KG1 (cell line): ENCODE data around the gene PDE6B.
"Not testable (repeated sequence)": the region's sequence is repeated elsewhere in the genome, so short reads cannot be mapped to it uniquely, and the experiment has no call there.

ENCODE experiments used
- DNase-seq: peaks from one replicate; lab custom pipeline; 2025; lab: John Stamatoyannopoulos, UW

PDE6B gene

DNA sequence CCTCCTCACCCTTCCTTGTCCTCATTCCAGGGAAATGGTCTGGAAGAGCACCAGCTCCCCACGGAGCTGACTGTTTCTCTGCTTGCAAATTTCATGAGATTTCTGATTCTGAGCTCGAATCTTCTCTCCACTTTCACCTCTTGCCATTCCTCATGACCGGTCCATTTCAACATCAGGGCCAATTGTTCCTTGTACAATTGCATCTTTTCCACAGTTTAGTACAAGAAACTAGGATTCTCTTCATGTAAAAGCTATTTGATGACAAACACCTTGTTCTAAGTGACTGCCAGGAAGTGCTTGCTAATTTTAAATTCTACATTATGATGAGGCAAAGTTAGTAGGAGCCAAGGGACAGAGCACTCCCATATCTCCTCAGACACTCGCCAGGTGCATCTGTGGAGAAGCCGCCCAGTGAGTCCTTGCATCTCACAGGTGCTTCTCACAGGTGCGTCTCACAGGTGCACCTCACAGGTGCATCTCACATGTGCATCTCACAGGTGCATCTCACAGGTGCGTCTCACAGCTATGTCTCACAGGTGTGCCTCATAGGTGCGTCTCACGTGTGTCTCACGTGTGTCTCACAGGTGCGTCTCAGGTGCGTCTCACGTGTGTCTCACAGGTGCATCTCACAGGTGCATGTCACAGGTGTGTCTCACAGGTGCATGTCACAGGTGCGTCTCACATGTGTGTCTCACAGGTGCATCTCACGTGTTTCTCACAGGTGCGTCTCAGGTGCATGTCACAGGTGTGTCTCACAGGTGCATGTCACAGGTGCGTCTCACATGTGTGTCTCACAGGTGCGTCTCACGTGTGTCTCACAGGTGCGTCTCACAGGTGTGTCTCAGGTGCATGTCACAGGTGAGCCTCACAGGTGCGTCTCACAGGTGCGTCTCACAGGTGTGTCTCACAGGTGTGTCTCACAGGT is 3.0 kb upstream of the PDE6B start:
- DNase-seq = no peak

DNA sequence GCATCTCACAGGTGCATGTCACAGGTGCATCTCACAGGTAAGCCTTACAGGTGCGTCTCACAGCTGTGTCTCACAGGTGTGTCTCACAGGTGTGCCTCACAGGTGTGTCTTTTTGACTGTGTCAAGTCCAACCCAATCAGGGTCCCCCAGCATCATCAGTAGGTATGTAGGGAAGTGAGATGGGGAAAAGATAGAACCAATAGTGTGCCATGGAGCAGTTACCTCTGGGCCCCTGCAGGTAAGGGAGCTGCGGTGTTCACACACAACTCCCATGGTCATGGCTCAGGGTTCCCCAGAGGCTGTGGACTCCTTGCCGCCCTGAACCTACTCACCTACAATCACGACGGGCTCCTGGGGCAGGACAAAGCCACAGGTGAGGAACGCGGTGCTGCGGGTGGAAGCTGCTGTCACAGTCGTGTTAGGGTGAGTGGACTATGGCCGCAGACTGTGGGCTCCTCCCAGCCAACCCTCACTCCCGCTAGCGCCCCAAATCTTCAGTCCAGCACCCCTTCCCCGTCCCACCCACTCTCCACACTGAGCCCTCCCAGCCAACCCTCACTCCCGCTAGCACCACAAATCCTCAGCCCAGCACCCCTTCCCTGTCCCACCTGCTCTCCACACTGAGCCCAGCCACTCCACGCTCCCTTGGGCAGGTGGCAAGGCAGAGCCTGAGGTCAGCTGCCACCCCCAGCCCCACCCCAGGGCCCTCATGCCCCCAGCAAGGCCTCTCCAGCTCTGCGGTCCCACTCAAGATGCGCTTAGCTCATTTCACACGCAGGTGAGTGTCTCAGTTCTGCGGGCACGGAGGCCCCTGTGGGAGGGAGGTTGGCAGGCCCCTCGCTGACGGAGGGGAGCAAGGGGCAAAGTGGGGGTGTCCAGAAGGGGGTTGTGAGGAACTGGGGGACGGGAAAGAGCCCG is 2.1 kb upstream of the PDE6B start:
- no peak for DNase-seq

DNA sequence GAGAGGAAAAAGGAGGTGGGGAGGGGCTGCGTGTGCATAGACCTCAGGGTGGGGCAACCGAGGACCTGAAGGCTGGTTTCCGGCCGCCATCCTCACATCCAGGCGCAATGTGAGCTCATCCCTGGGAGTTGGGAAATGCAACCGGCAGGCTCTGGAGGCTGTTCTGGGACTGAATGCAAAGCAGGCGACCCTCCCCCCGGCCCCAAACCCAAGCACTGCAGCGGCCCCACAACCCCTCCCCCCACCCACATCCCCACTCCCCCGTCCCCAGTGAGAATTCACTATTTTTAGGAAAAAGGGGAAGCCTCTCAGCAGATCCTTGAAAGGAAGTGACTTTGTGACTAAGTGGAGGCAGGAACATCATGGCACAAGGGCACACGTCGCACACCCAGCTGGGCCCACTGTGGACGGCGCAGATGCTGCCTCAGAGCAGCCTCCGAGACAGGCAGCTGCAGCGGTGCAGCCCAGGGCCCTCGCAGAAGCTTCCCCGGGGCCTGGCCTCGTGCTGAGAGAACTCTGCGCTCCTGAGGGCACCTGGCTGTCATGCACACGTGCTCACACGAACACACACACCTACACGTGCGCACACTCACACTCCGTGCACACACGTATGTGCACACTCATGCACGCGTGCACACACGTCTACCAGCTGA is 1.3 kb upstream of the PDE6B start:
- DNase-seq = no peak

DNA sequence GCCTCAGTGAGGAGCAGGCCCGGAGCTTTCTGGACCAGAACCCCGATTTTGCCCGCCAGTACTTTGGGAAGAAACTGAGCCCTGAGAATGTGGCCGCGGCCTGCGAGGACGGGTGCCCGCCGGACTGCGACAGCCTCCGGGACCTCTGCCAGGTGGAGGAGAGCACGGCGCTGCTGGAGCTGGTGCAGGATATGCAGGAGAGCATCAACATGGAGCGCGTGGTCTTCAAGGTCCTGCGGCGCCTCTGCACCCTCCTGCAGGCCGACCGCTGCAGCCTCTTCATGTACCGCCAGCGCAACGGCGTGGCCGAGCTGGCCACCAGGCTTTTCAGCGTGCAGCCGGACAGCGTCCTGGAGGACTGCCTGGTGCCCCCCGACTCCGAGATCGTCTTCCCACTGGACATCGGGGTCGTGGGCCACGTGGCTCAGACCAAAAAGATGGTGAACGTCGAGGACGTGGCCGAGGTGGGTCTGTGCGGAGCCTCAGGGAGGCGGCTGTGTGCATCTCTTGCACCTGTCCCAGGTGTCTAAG is 323 bp downstream of the PDE6B start:
- DNase-seq = no peak

DNA sequence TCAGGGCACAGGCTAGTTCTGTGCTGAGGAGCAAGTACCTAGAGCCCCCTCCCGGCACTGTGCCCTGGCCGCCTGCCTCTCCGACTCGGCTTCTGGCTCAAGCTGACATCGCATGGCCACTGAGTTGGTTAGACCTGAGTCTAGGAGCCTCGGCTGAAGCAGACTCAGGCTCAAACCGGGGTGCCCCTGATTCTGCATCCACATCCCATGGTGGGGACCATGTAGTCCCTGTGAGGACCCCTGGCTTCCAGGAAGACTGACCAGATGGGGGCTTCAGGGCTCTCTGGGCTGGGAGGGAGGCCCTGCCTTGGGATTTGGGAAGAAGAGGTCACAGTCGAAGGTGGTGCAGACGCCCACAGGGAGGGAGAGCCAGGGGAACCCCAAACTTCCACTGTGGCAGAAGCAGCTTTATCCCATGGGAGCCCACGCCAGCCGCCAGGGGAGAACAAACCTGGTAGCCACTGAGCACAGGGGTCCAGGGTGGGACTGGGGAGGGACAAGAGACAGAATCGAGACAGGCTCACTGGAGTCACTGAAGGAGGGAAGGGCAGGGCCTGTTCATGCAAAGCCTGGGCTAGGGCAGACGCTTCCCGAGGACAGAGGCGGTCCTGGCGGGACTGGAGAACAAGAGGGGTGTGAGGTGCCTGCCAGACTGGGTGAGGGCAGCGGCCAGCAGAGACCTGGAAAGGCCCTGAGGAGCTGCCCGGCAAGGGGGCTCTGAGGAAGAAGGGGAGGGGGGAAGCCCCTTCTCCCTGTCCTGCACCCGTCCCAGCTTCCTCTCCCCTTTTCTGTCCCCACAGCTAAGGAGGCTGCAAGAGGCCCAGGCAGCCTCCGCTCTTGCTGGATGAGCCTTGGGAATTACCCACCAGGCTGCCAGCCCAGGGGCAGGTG is 1.1 kb downstream of the PDE6B start:
- DNase-seq = no peak

DNA sequence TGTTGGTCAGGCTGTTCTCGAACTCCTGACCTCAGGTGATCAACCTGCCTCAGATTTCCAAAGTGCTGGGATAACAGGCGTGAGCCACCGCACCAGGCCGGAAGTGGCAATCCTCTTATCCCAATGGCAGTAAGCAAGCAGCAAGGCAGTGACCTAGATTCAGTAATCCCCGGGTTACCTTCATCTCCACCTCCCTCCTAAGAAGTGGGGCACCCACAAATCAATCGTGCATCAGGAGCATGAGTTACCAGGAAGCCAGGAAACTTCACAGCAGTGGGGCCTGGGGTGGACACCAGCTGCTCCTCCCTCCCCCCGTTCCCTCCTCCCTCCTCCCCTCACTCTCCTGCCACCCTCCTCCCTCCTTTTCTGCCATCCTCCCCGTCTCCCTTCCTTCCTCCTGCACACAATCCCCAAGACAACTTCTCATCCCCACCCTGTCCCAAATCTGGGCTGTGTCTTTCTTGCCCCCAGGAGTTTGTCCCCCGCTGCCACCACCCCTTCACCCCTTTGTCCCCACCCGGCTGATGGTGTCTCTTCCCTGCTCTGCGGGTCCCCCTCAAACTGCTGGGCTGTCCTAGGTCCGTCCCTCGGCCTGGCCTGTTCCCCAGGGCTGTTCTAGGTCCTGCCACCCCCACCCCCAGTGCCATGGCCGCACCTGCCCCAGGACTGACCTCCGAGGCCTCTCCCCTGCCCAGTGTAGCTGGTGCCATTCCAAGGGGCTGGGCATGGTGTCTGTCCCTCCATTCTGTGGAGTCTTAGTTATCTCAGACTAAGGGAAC is 2.2 kb downstream of the PDE6B start:
- DNase-seq = no peak

DNA sequence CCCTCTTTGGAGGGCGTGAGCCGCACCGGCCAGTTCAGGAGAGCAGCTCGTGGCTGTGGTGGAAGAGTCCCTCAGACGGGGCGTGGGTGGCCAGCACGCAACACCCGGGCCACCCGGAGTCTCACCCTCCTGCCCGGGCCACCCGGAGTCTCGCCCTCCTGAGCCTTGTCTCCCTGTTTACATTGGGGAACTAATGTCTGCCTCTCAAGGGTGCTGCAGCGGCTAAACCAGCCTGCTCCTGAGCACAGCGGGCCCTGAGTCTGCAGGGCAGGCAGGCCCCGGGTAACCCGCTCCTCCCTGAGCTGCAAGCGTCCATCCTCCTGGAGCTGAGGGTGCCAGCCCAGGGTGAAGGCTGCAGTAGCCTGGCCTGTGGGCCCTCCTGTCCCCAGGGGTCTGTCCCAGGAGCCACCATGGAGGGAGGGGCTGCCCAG is 3.0 kb downstream of the PDE6B start:
- DNase-seq = no peak

DNA sequence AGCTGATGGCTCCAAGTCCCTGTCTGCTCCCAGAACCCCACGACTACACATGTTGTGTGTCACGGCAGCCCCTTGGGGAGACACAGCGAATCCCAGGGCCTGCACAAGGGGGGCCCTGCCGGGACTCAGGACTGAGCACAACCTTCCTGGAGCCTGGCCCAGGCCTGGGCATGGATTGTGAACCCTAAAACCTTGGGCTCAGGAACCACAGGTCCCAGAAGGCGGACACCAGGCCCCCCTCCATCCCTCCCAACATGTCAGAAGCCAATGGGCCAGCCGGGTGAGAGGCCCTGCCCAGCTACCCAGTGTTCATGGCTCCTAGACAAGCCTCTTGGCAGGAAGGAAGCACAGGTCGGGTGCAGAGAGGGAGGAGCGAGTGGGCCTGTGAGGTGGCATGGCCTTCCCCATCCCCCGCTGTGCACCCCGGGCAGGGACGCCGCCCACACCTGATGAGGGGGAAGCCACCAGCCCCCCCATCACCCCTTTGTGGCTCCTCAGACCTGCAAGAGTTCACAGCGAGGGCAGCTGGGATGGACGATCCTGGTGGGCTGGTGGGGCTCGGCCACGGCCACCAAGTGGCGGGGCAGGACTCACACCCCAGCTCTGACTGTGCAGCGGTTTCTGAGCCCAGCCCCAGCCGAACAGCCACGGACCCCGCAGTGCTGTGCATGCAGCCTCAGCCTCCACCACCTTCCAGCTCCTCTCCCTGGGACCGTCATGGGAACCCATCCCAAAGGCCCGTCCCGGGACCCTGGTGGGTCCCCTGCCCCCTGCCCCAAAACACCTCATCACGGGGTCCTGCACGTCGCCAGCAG is 3.7 kb downstream of the PDE6B start:
- no peak for DNase-seq

DNA sequence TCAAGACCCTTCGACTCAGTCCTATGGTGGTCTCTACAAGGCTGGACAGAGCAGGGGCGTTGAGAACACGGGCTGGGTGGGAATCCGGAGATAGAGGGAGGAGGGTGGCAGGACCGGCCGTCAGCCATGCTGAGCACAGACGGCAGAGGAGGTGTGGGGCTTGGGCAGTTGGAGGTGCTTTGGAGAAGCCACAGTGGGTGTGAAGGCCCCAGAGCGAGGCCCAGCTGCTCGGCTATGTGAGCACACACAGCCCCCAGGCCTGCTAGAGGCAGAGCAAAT is 4.2 kb downstream of the PDE6B start:
- DNase-seq = no peak

DNA sequence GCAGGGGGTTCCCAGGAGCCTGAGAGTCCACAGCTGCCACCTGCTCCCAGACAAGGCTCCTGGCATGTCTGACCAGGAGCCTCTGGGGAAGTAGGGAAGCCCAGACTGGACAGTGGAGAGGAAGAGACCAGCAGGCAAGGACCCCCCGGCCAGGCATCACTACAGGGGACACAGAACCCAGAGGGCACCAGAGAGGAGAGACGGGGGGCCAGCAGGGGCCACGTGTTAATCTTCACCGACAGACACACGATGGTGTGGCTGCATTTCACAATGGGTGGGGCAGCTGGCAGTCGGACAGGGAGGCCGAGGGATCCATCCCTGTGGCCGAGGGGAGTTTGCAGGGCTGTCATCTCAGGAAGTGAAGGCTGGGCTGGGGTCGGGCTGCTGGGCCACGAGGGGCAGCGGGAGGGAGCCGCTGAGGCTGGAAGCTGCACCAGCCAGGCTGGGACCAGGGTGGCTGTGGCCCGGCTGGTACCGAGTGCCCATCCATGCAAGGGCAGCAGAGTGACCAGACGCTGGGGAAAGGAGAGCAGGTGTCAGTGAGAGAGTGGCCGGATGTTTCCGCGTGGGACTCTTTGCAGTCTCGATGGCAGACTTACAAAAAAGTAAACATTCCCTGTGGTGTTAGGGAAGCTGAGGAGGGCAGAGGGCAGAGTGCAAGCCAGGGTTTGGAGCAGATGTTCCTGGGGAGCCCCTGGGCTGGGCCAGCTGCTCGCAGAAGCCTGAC is 4.7 kb downstream of the PDE6B start:
- DNase-seq = no peak

DNA sequence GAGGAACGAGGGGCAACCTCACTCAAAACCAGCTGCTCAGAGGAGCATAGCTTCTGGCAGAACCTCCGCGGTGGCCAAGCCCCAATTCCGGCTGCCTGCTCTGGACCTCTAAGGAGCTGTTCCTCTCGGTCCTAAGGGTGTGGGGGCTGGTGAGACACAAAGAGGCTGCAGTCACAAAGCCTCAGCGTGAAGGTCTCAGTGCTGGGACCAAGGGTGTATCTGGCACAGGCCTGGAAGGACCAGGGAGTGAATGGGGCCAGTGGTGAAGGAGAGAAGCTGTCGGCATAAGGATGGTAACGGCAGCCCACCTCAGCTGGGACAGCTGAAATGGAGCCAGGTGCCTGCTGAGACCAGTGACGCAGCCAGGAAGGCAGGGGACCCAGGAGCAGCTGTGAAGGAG is 5.3 kb downstream of the PDE6B start:
- no peak for DNase-seq

DNA sequence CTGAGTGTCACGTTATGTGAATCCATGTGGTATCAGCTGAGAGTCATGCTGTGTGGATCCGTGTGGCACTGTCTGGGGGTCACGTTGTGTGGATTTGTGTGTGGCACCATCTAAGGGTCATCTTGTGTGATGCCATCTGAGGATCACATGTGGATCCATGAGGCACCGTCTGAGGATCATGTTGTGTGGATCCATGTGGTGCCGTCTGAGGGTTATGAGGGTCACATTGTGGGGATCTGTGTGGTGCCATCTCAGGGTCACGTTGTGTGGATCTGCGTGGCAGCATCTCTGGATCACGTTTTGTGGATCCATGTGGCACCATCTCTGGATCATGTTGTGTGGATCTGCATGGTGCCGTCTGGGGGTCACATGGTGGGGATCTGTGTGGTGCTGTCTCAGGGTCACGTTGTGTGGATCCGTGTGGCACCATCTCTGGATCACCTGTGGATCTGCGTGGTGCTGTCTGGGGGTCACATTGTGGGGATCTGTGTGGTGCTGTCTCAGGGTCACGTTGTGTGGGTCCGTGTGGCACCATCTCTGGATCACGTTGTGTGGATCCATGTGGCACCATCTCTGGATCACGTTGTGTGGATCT is 6.9 kb downstream of the PDE6B start:
- DNase-seq = no peak

DNA sequence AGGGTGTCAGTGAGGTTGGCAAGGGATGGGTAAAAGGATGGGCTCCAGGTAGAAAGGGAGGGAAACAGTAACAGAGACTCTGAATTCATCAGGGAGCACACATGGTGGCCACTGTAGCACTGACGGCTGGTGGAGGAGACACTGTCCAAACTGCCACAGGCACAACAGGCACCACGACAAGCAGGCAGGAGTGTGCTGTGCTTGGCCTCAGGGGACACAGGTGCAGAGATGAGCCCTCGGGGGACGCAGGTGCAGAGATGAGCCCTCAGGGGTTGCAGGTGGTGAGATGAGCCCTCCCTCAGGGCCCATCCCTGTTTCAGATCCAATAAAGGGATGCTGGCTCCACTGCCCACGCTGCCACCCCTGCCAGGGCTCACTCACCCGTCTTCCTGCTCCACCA is 7.6 kb downstream of the PDE6B start:
- no peak for DNase-seq

DNA sequence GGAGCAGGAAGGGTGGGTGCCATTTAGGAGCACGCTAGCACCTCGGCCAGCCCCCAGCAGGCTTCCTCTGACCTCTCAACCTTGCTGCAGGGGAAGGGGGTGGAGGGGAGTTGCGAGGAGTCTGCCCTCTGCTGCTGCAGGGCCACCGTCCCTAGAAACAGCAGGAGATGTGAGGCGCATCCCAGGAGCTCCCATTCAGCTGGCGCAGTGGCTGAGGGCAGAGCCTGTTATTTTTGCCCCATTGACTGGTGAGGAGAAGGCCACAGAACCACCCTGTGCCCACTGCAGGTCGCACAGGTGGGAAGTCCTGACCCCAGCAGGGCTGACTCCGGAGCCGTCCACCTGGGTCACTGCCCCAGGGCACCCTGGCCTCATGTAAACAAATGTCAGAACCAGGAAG is 8.0 kb downstream of the PDE6B start:
- DNase-seq = no peak

DNA sequence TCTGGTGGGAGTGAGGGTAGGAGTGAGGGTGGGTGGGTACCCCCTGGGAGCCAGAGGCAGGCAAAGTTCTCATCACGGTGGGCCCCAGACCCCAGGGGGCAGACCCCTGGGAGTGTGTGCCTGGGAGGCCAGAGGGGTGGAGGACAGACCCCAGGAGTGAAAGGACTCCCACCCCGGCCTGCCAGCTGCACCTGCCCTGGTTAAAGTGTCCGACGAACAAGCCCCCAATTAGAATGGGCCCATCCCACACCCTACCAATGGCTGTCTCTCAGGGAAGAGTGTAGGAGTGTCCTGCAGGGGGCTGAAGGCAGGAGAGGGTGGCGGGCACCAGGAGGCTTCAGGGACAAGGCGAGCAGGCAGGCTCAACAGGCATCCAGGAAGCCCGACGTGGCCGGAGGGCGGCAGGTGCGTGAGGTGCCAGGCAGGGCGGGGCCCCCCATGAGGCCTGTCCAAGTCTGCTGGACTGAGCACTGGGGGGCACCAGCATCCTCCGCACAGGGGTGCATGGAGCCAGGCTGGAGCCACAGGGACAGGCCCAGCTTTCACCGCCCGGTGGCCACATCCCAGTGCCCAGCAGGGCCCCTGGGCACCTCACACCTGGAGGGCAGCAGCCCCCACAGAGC is 8.7 kb downstream of the PDE6B start:
- DNase-seq = no peak

DNA sequence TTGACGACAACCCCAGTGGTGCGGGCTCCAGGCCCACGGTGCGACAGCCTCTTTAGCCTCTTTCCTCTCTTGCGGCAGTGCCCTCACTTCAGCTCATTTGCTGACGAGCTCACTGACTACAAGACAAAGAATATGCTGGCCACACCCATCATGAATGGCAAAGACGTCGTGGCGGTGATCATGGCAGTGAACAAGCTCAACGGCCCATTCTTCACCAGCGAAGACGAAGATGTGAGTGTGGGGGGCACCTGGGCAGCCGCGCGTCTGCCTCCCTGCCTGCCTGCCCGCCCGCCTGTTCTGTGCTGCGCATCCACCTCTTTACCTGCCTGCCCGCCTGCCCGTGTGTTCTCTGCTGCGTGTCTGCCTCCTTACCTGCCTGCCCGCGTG is 9.2 kb downstream of the PDE6B start:
- no peak for DNase-seq

DNA sequence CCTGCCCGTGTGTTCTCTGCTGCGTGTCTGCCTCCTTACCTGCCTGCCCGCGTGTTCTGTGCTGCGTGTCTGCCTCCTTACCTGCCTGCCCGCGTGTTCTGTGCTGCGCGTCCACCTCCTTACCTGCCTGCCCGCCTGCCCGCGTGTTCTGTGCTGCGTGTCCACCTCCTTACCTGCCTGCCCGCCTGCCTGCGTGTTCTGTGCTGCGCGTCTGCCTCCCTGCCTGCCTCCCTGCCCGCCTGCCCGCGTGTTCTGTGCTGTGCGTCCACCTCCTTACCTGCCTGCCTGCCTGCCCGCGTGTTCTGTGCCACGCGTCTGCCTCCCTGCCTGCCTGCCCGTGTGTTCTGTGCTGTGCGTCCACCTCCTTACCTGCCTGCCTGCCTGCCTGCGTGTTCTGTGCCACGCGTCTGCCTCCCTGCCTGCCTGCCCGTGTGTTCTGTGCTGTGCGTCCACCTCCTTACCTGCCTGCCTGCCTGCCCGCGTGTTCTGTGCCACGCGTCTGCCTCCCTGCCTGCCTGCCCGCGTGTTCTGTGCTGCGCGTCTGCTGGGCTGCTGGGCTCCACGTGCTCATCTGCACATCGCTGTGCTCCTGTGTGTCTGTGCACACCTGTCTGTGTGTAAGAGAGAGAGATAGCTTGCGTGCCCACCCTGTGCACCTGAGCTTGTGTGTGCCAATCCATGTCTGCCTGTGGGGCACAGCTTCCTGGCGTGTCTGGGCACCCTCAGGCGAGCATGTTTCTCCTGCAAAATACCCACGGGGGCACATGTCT is 9.9 kb downstream of the PDE6B start:
- not testable (repeated sequence) for DNase-seq
